ENCODE results near the gene FAM227A. TPM values are rescaled to one million over a fixed set of nuclear protein-coding genes. Genes with fewer than 3 reads are reported as not detected.

FAM227A gene
- total and polyA plus RNA-seq, 4 donors = 0.01 to 0.42 (median 0.04) TPM

- DNase-seq (ENCODE audit: low spot score) = no peak
- H3K4me1 ChIP-seq (ENCODE audit: control insufficient read depth in 4 of 4, insufficient read depth in 4 of 4, low read length in 3 of 4) = no peaks in the 10 kb centered on the region
- WGBS = 96% methylated on average over 3 of the region's 3 CpGs
Observed at GRCh38 chr22:38675833-38676232, 19.6 kb upstream of the FAM227A start.

GRCh38 chr22:38674888-38675287, 18.7 kb upstream of the FAM227A start:
- H3K9ac ChIP-seq (ENCODE audit: low read depth in 1 of 2, low read length in 2 of 2) = no peak overlapping the region
- no peak for TF ChIP-seq TAF1 (conservative IDR thresholded peaks at IDR 0.05)
- TF ChIP-seq FOXA2 (IDR thresholded peaks at IDR 0.05) = no peak
- no peak for TF ChIP-seq GABPA (IDR thresholded peaks at IDR 0.05 in 1 of 2, conservative IDR thresholded peaks at IDR 0.05 in 1 of 2)
- no peak for TF ChIP-seq CTCF (IDR thresholded peaks at IDR 0.05; ENCODE audit: low read depth, low read length, missing input control)
- TF ChIP-seq FOXA1 (IDR thresholded peaks at IDR 0.05) = no peak
- no peak for TF ChIP-seq JUND (IDR thresholded peaks at IDR 0.05)
- no peak for TF ChIP-seq RAD21 (IDR thresholded peaks at IDR 0.05)
- no peak for TF ChIP-seq HNF4G (IDR thresholded peaks at IDR 0.05)
- no peak for TF ChIP-seq SP1 (IDR thresholded peaks at IDR 0.05)
- no peak for TF ChIP-seq REST (IDR thresholded peaks at IDR 0.05)
- TF ChIP-seq RXRA (IDR thresholded peaks at IDR 0.05) = no peak
- TF ChIP-seq NR2F2 (IDR thresholded peaks at IDR 0.05) = no peak
- no peak overlapping the region for H3K4me3 ChIP-seq (ENCODE audit: low read depth in 1 of 3, low read length in 3 of 3)
- WGBS = 86% methylated on average over 5 of the region's 5 CpGs
- no peak for DNase-seq (ENCODE audit: low spot score)
- H3K4me1 ChIP-seq (ENCODE audit: control insufficient read depth in 4 of 4, insufficient read depth in 4 of 4, low read length in 3 of 4) = no peaks in the 10 kb centered on the region
- no peaks in the 10 kb centered on the region for H3K27me3 ChIP-seq (ENCODE audit: control insufficient read depth in 4 of 4, insufficient read depth in 4 of 4, low read length in 3 of 4)
- H3K36me3 ChIP-seq (ENCODE audit: control insufficient read depth in 4 of 4, insufficient read depth in 3 of 4, low read depth in 1 of 4, low read length in 3 of 4) = peaks cover 5 to 22% (median 9%) of the 10 kb centered on the region in 4 donors
- no peak overlapping the region for H3K27ac ChIP-seq (ENCODE audit: low read depth in 1 of 2, low read length in 2 of 2)
- no peaks in the 10 kb centered on the region for H3K9me3 ChIP-seq (ENCODE audit: control insufficient read depth in 4 of 4, low read length in 3 of 4)

More at GRCh38 chr22:38675833-38676232, 19.6 kb upstream of the FAM227A start:
- Histone ChIP-seq H3K27ac (ENCODE audit: low read depth in 1 of 2, low read length in 2 of 2) (no peak overlapping the region), H3K9me3 (ENCODE audit: control insufficient read depth in 4 of 4, low read length in 3 of 4) (no peaks in the 10 kb centered on the region), H3K4me3 (ENCODE audit: low read depth in 1 of 3, low read length in 3 of 3) (no peak overlapping the region), H3K27me3 (ENCODE audit: control insufficient read depth in 4 of 4, insufficient read depth in 4 of 4, low read length in 3 of 4) (no peaks in the 10 kb centered on the region), H3K36me3 (ENCODE audit: control insufficient read depth in 4 of 4, insufficient read depth in 3 of 4, low read depth in 1 of 4, low read length in 3 of 4) (peaks cover 5 to 21% (median 8%) of the 10 kb centered on the region in 4 donors), H3K9ac (ENCODE audit: low read depth in 1 of 2, low read length in 2 of 2) (no peak overlapping the region)
- no peak for TF ChIP-seq RAD21 (IDR thresholded peaks at IDR 0.05)
- TF ChIP-seq MAX (IDR thresholded peaks at IDR 0.05) = no peak
- no peak for TF ChIP-seq TAF1 (conservative IDR thresholded peaks at IDR 0.05)
- TF ChIP-seq JUND (IDR thresholded peaks at IDR 0.05) = no peak
- no peak for TF ChIP-seq RXRA (IDR thresholded peaks at IDR 0.05)
- TF ChIP-seq GABPA (IDR thresholded peaks at IDR 0.05 in 1 of 2, conservative IDR thresholded peaks at IDR 0.05 in 1 of 2) = no peak

Data from liver (tissue), 9 donors.